A673 (cell line): ENCODE data around the gene DGKQ.

Experiments used
- EZH2 ChIP-seq: fragments of 200-600 bp; sonication (generic); IDR thresholded peaks from 2 replicates; pipeline ENCODE4 v1.6.1; 2017; ENCODE audit warnings: borderline replicate concordance, low read depth, mild to moderate bottlenecking, mixed read lengths, antibody characterized with exemption, low read length; ENCODE audit not compliant: poor library complexity, severe bottlenecking
- TF ChIP-seq, protein P1 (sequence below): fragments of 300-800, 200-600 bp; sonication (generic); conservative IDR thresholded peaks from 2 replicates; pipeline ENCODE4 v1.5.1; 2017; ENCODE audit warnings: low read depth, mild to moderate bottlenecking, antibody characterized with exemption, low read length, moderate library complexity, mixed read lengths

DNA sequence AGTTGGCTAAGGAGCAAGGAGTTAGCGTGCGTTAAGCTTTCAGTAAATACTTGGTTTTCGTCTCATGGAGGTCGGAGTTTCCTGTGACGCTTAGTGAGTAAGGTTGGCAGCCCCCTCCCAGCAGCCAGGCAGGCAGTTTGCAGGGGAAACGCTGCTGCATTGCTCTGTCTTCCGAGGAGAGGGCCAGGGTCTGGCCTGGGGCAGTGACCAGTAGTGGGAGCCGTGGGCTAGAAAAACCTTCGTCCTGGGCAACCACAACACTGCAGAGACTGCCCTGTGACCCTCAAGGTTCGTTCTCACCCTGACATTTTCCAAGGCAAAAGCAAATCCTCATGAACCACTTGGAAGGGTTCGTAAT lies 40.7 kb downstream of the DGKQ start:
- no peak for TF ChIP-seq EZH2
- TF ChIP-seq, protein P1, sequence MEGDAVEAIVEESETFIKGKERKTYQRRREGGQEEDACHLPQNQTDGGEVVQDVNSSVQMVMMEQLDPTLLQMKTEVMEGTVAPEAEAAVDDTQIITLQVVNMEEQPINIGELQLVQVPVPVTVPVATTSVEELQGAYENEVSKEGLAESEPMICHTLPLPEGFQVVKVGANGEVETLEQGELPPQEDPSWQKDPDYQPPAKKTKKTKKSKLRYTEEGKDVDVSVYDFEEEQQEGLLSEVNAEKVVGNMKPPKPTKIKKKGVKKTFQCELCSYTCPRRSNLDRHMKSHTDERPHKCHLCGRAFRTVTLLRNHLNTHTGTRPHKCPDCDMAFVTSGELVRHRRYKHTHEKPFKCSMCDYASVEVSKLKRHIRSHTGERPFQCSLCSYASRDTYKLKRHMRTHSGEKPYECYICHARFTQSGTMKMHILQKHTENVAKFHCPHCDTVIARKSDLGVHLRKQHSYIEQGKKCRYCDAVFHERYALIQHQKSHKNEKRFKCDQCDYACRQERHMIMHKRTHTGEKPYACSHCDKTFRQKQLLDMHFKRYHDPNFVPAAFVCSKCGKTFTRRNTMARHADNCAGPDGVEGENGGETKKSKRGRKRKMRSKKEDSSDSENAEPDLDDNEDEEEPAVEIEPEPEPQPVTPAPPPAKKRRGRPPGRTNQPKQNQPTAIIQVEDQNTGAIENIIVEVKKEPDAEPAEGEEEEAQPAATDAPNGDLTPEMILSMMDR, result no peak
